HG03064 (cell line): Measurements from ENCODE around the gene CRHR1.
"Not testable (repeated sequence)": the region's sequence is repeated elsewhere in the genome, so short reads cannot be mapped to it uniquely, and the experiment has no call there.

Experiments used
- ATAC-seq: cut with Tn5 transposase; IDR thresholded peaks from one replicate; pipeline ENCODE4 v1.9.1; 2021; ENCODE audit warnings: low read depth; ENCODE audit not compliant: unreplicated experiment

Gene CRHR1

GRCh38 chr17:45857977-45858708, 74.0 kb downstream of the CRHR1 start:
- ATAC-seq, result no peak

GRCh38 chr17:45861165-45861564, 77.0 kb downstream of the CRHR1 start:
- no peak for ATAC-seq

GRCh38 chr17:45862127-45862526, 78.0 kb downstream of the CRHR1 start:
- ATAC-seq, result not testable (repeated sequence)

- ATAC-seq, result no peak
Measured at GRCh38 chr17:45863857-45864654, 79.9 kb downstream of the CRHR1 start.

GRCh38 chr17:45867171-45867570, 83.1 kb downstream of the CRHR1 start:
- no peak for ATAC-seq

GRCh38 chr17:45867702-45868101, 83.6 kb downstream of the CRHR1 start:
- ATAC-seq, result no peak

- no peak for ATAC-seq
Measured at GRCh38 chr17:45868276-45868675, 84.2 kb downstream of the CRHR1 start.

GRCh38 chr17:45869676-45870341, 85.7 kb downstream of the CRHR1 start:
- ATAC-seq, result no peak

- ATAC-seq, result no peak
Measured at GRCh38 chr17:45870342-45870974, 86.3 kb downstream of the CRHR1 start.

- ATAC-seq, result no peak
Measured at GRCh38 chr17:45871718-45872117, 87.6 kb downstream of the CRHR1 start.

- ATAC-seq, result no peak
Measured at GRCh38 chr17:45873728-45874127, 89.6 kb downstream of the CRHR1 start.

- no peak for ATAC-seq
Measured at GRCh38 chr17:45874151-45874550, 90.0 kb downstream of the CRHR1 start.

- ATAC-seq, result no peak
Measured at GRCh38 chr17:45876539-45876938, 92.4 kb downstream of the CRHR1 start.

- ATAC-seq, result no peak
Measured at GRCh38 chr17:45877467-45877866, 93.3 kb downstream of the CRHR1 start.

- ATAC-seq, result no peak
Measured at GRCh38 chr17:45883063-45883462, 98.9 kb downstream of the CRHR1 start.
